SK-N-SH treated with all-trans-retinoic acid at 6 μM for 48 hours (cell line): Measurements from ENCODE around the gene PRKAG1.

ENCODE experiments used
- OSR1 ChIP-seq: fragments of 250-450 bp; sonication (Bioruptor Pico); IDR thresholded peaks from 2 replicates; pipeline ENCODE4 v1.8.0; 2022; ENCODE audit warnings: moderate library complexity, mild to moderate bottlenecking, inconsistent platforms
- POU6F1 ChIP-seq: fragments of 250-450 bp; sonication (Bioruptor Pico); IDR thresholded peaks from 2 replicates; pipeline ENCODE4 v1.8.0; 2021; ENCODE audit warnings: low read depth, mild to moderate bottlenecking, moderate library complexity, borderline replicate concordance
- TSHZ2 ChIP-seq: fragments of 250-450 bp; sonication (Bioruptor Pico); IDR thresholded peaks from 2 replicates; pipeline ENCODE4 v1.5.0; 2020; ENCODE audit warnings: mild to moderate bottlenecking, moderate library complexity
- ZNF8 ChIP-seq: fragments of 450-650 bp; formaldehyde crosslinking; IDR thresholded peaks from 2 replicates; pipeline ENCODE4 v1.5.0; 2020; ENCODE audit warnings: mild to moderate bottlenecking, moderate library complexity

- TF ChIP-seq OSR1 (CRISPR knock-in tag) (no peak), ZNF8 (CRISPR knock-in tag) (no peak), TSHZ2 (no peak), POU6F1 (CRISPR knock-in tag) (no peak)
Observed at GRCh38 chr12:48969833-48970701, 48.5 kb downstream of the PRKAG1 start.
